Cortex of kidney (tissue), 1 donor: ENCODE measurements around the gene MITF.

Experiments used
- DNase-seq: peaks from one replicate; lab custom pipeline; 2025; lab: John Stamatoyannopoulos, UW

MITF gene, protein sequence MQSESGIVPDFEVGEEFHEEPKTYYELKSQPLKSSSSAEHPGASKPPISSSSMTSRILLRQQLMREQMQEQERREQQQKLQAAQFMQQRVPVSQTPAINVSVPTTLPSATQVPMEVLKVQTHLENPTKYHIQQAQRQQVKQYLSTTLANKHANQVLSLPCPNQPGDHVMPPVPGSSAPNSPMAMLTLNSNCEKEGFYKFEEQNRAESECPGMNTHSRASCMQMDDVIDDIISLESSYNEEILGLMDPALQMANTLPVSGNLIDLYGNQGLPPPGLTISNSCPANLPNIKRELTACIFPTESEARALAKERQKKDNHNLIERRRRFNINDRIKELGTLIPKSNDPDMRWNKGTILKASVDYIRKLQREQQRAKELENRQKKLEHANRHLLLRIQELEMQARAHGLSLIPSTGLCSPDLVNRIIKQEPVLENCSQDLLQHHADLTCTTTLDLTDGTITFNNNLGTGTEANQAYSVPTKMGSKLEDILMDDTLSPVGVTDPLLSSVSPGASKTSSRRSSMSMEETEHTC

GRCh38 chr3:69739204-69740102, at the start of gene MITF:
MITF (plus strand) TSS chr3:69739464; CDS start chr3:69739598, 134 bp downstream.
- DNase-seq, result peak; percentile 27

DNA sequence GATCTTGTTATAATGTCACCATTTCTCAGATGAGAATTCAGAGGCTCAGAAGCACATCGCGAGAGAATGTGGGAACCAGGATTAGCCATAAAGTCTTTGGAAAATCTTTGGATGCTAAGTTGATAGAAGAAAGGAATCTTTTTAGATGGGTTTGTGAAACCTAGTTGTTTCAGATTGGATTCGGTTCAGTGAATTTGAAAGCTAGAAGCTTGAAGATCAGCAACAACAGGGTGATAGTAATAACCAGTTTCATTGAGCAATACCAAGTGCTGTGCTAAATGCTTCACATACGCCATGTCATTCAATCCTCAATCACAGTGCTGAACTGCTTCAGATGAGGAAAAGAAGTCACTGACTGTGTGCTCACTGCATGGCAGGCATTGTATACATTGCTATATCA, 47.4 kb upstream of the MITF start:
- no peak for DNase-seq

- DNase-seq, result no peak
These were observed 46.5 kb upstream of the MITF start for GRCh38 chr3:69692761-69693160.

- no peak for DNase-seq
These were observed 43.8 kb upstream of the MITF start for GRCh38 chr3:69695443-69695842.

- no peak for DNase-seq
These were observed 43.3 kb upstream of the MITF start for GRCh38 chr3:69695933-69696332.

GRCh38 chr3:69696367-69696766, 42.9 kb upstream of the MITF start:
- DNase-seq, result no peak

- DNase-seq, result no peak
These were observed 41.9 kb upstream of the MITF start for GRCh38 chr3:69697381-69697780.

DNA sequence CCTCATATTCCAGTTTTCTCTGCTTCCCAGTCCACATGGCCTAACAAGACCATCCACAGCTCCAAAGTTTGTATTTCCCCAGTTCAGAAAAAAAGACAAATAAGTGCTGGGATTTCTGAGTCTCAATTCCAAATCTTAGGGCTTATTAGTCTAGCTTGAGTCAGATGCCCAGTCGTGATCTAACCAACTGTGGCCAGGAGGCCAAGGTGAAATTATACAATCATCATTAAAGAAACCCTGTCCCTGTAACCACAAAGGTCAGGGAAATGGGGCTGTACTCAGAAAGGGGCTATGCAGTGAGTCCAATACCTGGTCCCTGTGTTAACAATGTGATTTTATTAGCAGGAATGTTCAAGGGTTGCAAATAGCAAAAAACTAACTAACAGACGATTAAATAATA, 40.5 kb upstream of the MITF start:
- no peak for DNase-seq

- DNase-seq, result no peak
These were observed 40.1 kb upstream of the MITF start for GRCh38 chr3:69699183-69699582.

DNA sequence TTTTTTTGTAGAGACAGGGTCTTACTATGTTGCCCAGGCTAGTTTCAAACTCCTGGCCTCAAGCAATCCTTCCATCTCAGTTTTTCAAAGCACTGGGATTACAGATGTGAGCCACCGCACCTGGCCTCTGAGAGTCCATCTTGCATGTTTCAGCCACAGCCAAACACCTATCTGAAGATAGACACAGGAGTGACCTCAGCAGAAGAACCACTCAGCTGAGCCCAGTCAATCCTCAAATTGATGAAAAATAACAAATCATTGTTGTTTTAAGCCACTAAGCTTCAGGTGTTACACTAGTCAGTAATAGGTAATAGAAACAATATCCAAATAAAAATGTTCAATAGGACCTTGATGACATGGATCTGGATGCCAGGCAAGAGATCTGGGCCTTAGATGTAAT, 38.3 kb upstream of the MITF start:
- DNase-seq, result no peak

DNA sequence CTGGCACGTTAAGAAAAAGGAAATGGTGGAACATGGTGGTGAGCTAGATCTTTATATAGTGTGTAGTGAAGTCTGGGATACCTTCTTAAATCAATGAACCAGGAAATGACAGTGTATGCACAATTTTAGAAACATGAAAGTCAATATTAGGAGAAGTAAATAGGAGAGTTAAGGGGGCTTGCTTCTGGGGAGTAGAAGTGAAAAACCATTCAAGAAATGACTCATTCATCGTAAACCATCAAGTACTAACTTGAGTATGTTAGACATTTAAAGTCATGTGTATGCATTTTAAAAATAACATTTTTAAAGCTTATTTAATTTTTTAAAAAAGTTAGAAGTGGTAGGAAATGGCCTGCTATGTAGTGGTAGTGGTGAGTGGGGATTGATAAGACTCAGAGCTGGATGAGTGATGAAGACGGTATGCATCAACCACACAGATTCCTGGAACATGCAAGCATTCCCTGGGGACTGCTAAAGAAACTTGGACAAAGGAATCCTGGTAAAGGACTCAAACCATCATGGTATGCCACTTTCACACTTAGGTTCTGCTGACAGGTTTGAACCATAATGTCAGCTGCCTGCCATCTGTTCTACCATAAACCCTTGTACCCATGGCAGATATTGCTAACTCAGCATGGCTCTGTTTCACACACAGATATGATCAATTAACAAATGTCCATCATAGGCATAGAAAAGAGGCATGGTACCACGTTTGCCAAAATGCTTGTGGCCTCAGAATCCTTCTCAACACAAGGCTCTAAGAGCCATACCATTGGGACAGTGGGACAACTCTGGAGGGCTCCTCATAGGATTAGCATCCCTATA, 28.9 kb upstream of the MITF start:
- no peak for DNase-seq

- no peak for DNase-seq
These were observed 27.0 kb upstream of the MITF start for GRCh38 chr3:69712269-69712668.

GRCh38 chr3:69712933-69713332, 26.3 kb upstream of the MITF start:
- no peak for DNase-seq

DNA sequence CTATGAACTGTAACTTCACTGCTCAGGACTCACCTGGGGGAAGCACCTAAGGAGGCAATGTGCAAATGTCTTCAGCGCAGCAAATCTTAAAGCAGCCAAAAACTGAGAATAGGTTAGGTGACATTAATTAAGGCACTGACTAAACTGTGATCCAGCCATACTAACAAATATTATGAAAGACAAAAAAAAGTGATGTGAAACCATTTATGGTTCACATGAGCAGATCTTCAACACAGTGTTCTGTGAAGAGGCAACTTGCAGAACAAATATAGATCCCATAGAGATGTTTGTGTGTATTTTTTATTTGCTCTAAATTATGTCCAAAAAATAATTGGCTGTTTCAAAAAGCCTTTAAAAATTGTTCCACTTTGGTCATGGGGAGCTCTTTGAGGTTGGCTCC, 24.1 kb upstream of the MITF start:
- DNase-seq, result no peak

DNA sequence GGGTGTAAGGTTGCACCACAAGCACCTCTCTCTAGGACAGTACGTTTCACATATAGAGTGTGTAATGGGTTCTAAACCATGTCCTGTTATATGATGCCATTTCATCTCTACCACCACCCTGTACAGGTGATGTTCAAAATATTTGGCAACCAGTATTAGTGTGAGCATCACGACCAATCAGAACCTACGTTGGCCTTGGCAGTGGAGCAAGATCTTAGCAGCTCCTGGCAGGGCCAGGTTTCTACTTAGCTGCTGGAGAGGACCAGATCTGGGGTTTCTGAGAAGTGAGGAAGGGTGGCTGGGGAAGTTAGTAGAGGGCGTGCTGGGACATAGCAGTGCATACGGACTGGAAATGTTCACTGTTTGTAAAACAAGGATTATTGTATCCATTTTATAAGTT, 23.1 kb upstream of the MITF start:
- no peak for DNase-seq

DNA sequence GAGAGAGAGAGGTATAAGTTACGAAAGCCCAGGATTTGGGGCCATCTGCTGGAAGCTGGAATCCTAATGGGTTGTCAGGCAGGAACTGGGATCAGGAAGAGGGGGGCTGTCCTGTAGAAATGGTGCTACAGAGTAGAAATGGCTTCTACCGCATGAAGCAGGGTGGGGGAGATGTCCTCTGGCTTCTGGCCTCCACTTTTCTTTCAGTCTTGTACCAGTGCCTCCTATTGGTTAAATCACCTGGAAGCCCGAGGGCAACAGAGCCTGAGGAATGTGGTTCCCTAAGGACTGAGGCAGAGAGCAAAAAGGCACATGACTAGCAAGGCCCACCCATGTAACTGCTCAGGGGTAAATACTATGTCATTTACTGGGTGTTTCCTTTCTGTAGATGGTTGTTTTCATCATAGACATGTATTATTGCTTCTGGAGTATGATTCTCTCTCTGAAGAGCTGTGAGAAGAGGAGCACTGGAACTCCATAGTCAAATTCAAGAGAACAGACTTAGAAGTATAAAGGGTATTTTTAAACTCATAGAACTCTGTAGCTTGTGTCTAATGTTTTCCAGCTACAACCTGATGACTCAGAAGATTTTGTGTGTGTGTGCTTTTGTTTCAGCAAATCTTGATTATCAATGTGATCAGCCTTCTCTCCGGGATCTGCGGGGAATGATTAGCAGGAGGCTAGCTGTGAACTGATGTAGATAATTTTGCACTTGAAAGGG, 20.2 kb upstream of the MITF start:
- DNase-seq, result no peak

DNA sequence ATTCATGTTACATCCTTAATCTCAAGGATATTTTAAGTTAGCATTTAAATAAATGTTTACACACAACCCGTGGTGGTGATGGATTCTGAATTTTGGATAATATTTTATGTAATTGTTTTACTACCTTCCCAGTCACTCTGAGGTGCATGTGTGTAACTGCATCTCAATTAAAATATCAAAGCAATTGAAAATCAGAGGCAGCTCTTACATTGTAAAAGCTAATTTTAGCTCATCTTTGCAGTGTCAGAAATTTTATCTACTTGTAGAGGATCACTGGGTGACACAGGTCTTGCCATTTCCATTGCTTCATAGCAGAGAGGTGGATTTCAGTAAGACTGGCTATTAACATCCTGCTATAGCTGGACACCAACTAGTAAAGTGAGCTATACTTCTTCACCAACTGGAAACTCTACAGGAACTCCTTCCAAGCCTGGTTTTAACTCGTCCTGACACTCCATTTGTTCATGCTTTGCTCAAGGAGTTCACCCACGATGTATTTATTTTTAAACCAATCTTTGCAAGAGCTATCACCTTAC, 19.6 kb upstream of the MITF start:
- no peak for DNase-seq

DNA sequence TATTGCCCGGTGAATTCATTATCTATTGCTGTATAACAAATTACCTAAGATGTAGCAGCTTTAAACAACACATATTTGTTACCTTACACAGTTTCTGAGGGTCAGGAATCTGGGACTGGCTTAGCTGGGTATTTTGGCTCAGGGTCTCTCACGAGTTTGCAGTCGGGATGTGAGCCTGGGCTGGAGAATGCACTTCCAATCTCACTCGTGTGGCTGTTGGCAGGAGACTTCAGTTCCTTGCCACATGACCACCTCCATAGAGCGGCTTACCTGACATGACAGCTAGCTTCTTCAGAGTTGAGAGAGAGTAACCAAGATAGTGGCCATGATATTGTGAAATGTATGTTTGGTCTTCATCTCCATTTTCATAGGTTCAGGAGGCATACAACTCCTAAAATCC, 18.4 kb upstream of the MITF start:
- DNase-seq, result no peak

DNA sequence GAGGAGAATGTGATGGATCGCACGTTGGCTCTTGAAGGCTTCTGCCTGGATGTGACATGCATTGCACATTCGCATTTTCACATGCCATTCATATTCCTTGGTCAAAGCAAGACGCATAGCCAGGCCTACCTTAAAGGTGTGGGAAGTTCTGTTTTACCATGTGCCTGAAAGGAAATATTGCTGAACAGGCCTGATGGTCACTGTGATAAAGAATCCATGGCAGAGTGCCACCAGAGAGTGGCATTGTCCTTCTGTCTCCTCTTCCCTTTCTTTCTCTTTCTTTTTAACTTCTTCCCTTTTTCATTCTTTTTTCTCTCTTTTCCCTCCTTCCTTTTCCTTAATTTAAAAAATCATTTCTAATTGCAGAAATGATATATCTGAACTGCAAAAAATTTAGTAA, 15.9 kb upstream of the MITF start:
- DNase-seq, result no peak

- DNase-seq, result no peak
These were observed 14.4 kb upstream of the MITF start for GRCh38 chr3:69724722-69725435.
